GM12878 (cell line): ENCODE results near the gene SOX18. TPM values are rescaled to one million over a fixed set of nuclear protein-coding genes. Genes with fewer than 3 reads are reported as not detected.
A peak's percentile ranks its signal among the peaks of the same experiment; 100 is the strongest.

ENCODE experiments used
- ATAC-seq: fragments of 200-7000 bp; cut with Tn5 transposase; 3 replicates; pipeline ENCODE4 v1.9.1; 2020; ENCODE audit warnings: mild to moderate bottlenecking, moderate library complexity
- BruUV-seq: library from RNA; stranded (reverse); fragments of 400-500 nt; replicated peaks from 2 replicates; lab custom pipeline; 2021; lab: Mats Ljungman, UMichigan
- CTCF ChIA-PET: fragments of 300-600 bp; sonication (Branson Sonifier 250); formaldehyde crosslinking; extraction: SDS; loops from one replicate; lab custom pipeline; 2021; ENCODE audit warnings: inconsistent platforms; lab: Yijun Ruan, JAX
- POLR2A ChIA-PET: fragments of 350-600 bp; formaldehyde crosslinking; extraction: SDS; loops from one replicate; lab custom pipeline; 2021; ENCODE audit warnings: inconsistent platforms; lab: Charles Lee
- RAD21 ChIA-PET: fragments of 300-600 bp; sonication (Branson Sonifier 250); formaldehyde crosslinking; loops from one replicate; lab custom pipeline; 2023; ENCODE audit warnings: antibody characterized with exemption; ENCODE audit not compliant: unreplicated experiment; lab: Charles Lee
- SMC1A ChIA-PET: fragments of 300-600 bp; sonication (Branson Sonifier 250); formaldehyde crosslinking; loops from one replicate; lab custom pipeline; 2023; ENCODE audit not compliant: unreplicated experiment, uncharacterized antibody; lab: Charles Lee
- DNase-seq: peaks from one replicate; pipeline ENCODE4 v3.0.0-alpha.2; 2011; ENCODE audit warnings: low read depth, low spot score
- FAIRE-seq: peaks from 3 replicates; lab custom pipeline; 2011; peaks lifted over from hg19 to GRCh38; lab: Jason Lieb, UNC
- H2AFZ ChIP-seq: 2 replicates; pipeline ENCODE4 v1.6.0; 2011; ENCODE audit warnings: low read depth, low read length, control low read depth; ENCODE audit not compliant: control insufficient read depth
- H3K27ac ChIP-seq: 2 replicates; pipeline ENCODE4 v1.5.1; 2011; ENCODE audit warnings: control low read depth; ENCODE audit not compliant: control insufficient read depth, insufficient read depth
- H3K27me3 ChIP-seq, 2 experiments: replicated peaks in 1 of 2; 2 replicates each; pipeline versions ENCODE4 v1.6.0 to v1.6.1; 2011; ENCODE audit warnings: low read length in 1 of 2; ENCODE audit not compliant: control insufficient read depth in 2 of 2, insufficient read depth in 2 of 2
- H3K36me3 ChIP-seq, 2 experiments: 2 replicates each; pipeline ENCODE4 v1.5.1; 2011; ENCODE audit warnings: low read length in 1 of 2; ENCODE audit not compliant: control insufficient read depth in 2 of 2, insufficient read depth in 2 of 2
- H3K4me1 ChIP-seq: 2 replicates; pipeline ENCODE4 v1.6.1; 2011; ENCODE audit warnings: mild to moderate bottlenecking, low read length, moderate library complexity, mixed read lengths; ENCODE audit not compliant: control insufficient read depth, insufficient read depth
- H3K4me2 ChIP-seq: 2 replicates; pipeline ENCODE4 v1.6.0; 2011; ENCODE audit warnings: control low read depth; ENCODE audit not compliant: control insufficient read depth, insufficient read depth
- H3K4me3 ChIP-seq: fragments of 200-600 bp; sonication (generic); 2 replicates; pipeline ENCODE4 v1.5.1; 2016
- H3K79me2 ChIP-seq: 2 replicates; pipeline ENCODE4 v1.6.0; 2011; ENCODE audit warnings: low read length; ENCODE audit not compliant: control insufficient read depth, insufficient read depth
- H3K9ac ChIP-seq: 2 replicates; pipeline ENCODE4 v1.8.0; 2011; ENCODE audit warnings: low read length, control low read depth, mixed read lengths; ENCODE audit not compliant: control insufficient read depth, insufficient read depth
- H3K9me3 ChIP-seq: replicated peaks from 3 replicates; pipeline ENCODE4 v1.5.1; 2011; ENCODE audit warnings: mild to moderate bottlenecking, low read length; ENCODE audit not compliant: control insufficient read depth, insufficient read depth
- H4K20me1 ChIP-seq: 2 replicates; pipeline ENCODE4 v1.6.0; 2011; ENCODE audit not compliant: control insufficient read depth, insufficient read depth
- BACH1 ChIP-seq: fragments of 450-650 bp; IDR thresholded peaks from 2 replicates; pipeline ENCODE4 v1.6.1; 2017; ENCODE audit warnings: mild to moderate bottlenecking, borderline replicate concordance
- GATAD2B ChIP-seq: fragments of 450-650 bp; conservative IDR thresholded peaks from 2 replicates; pipeline ENCODE4 v1.6.1; 2017; ENCODE audit warnings: low read depth, mild to moderate bottlenecking, moderate library complexity
- IKZF1 ChIP-seq: fragments of 450-650 bp; conservative IDR thresholded peaks from 2 replicates; pipeline ENCODE4 v1.6.1; 2017; ENCODE audit warnings: antibody characterized with exemption, mild to moderate bottlenecking
- IKZF2 ChIP-seq, 2 experiments: fragments of 450-650 bp; IDR thresholded peaks; 2 replicates each; pipeline ENCODE4 v1.6.1; 2017; ENCODE audit warnings: mild to moderate bottlenecking in 2 of 2, moderate library complexity in 2 of 2
- IRF4 ChIP-seq: IDR thresholded peaks from 2 replicates; pipeline ENCODE4 v1.6.1; 2011; ENCODE audit warnings: low read depth, low read length
- MEF2A ChIP-seq: IDR thresholded peaks from 2 replicates; pipeline ENCODE4 v1.6.1; 2011; ENCODE audit warnings: low read depth, mild to moderate bottlenecking, low read length, moderate library complexity; ENCODE audit not compliant: insufficient read depth
- NBN ChIP-seq: fragments of 450-650 bp; IDR thresholded peaks from 2 replicates; pipeline ENCODE4 v1.6.1; 2016
- POLR2A ChIP-seq: IDR thresholded peaks from 2 replicates; pipeline ENCODE4 v1.6.1; 2011; ENCODE audit warnings: low read depth, mild to moderate bottlenecking, low read length
- WRNIP1 ChIP-seq: IDR thresholded peaks from 2 replicates; pipeline ENCODE4 v1.6.1; 2011; ENCODE audit warnings: low read depth, low read length, improper control_type of control experiment, borderline replicate concordance
- ZNF384 ChIP-seq: IDR thresholded peaks from 2 replicates; pipeline ENCODE4 v1.6.1; 2012; ENCODE audit warnings: low read depth, mild to moderate bottlenecking, low read length, improper control_type of control experiment, borderline replicate concordance
- WGBS: methylation state at CpG from one replicate; pipeline ENCODE4 v1.1.6; 2016; ENCODE audit warnings: low lambda C conversion rate; ENCODE audit not compliant: insufficient replicate concordance, insufficient coverage; ENCODE audit errors: missing lambda C conversion rate; 5-methylcytosine and 5-hydroxymethylcytosine counted together
- in situ Hi-C: fragments of 300-500 bp; cut with MboI; formaldehyde crosslinking; loops from 9 replicates; pipeline ENCODE4 v1.14.3; 2018; ENCODE audit warnings: mixed read lengths
- intact Hi-C: fragments of 100-400 bp; cut with micrococcal nuclease; formaldehyde crosslinking; loops from one replicate; pipeline ENCODE4 v1.14.2; 2022; ENCODE audit not compliant: unreplicated experiment
- polyA plus RNA-seq, 11 experiments: library from polyadenylated mRNA; depleted of rRNA in 4 of 11; unstranded in 6 of 11; stranded (reverse) in 5 of 11; fragments of >200 nt; fragmentation: Nextera tagmentation in 4 of 11; fragmentation: Illumina TruSeq in 1 of 11; extraction: Ambion mirVana in 4 of 11; extraction: Trizol in 1 of 11; gene quantifications; 1 replicate in 1 of 11; 2 replicates in 10 of 11; pipeline versions ENCODE4 v1.2.1 to v1.2.3, GENCODE V29; 2011 to 2016; ENCODE audit warnings: inconsistent platforms in 2 of 11, missing spikeins in 2 of 11, low read depth in 1 of 11
- total RNA-seq, 4 experiments: library from RNA; depleted of rRNA in 3 of 4; stranded (reverse); fragments of >200 nt in 3 of 4; fragmentation: Illumina TruSeq in 1 of 4; extraction: Trizol in 1 of 4; gene quantifications; 2 replicates each; pipeline versions ENCODE4 v1.2.1 to v1.2.3, GENCODE V29; 2013 to 2021
- TF ChIP-seq, protein P1 (sequence below): IDR thresholded peaks from 2 replicates; pipeline ENCODE4 v1.6.1; 2011; ENCODE audit warnings: borderline replicate concordance, low read depth, mild to moderate bottlenecking, moderate library complexity, low read length; ENCODE audit not compliant: insufficient read depth, poor library complexity, severe bottlenecking

SOX18 gene
- total and polyA plus RNA-seq, 10 of the 15 experiments (the other 5 are each of a cell fraction or from before 2014, with no cell fraction given) = 0.05 to 5.6 (median 0.28) TPM; not detected in 3

DNA sequence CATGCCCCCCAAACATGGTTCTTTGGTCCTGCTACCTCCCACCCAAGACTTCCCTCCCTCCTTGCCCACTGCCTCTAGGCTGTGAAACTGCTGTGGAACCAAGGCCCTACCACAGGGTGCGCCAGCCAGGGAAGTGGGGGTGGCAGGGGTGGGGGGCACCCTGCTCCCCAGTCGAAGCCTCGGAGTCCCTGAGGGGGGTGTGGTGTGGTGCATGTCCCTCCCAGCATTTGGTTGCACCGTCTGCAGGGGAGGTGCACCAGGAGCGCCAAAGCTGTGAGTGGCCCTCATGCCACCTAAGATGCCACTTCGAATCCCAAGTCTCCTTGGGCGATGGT, 28.1 kb upstream of the SOX18 start:
- peak overlapping the region; percentile 97 for H3K4me2 ChIP-seq
- intact Hi-C loops = no loop called here

DNA sequence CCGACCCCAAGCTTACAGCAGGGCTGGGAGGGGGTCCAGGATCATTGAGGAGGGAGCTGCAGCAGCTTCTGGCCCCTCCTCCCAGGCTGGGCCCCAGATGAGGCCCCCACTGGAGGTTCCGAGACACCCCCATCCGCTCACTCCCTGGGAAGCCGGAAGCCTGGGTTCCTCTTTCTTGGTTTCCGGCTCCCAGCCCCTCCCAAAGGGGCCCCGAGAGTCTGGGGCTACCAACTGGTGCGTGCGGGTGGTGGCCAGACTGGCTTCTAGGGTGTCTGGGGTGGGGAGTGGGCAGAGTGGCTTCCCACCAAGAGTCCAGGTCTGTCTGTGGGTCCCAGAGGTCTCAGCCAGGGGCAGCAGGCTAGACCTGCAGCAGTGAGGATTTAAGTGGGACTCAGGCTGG, 27.7 kb upstream of the SOX18 start:
- no peak for DNase-seq
- no peak overlapping the region for H2AFZ ChIP-seq
- POLR2A ChIA-PET = interaction anchor here (1.1 to 3.2 kb wide), 6 partner anchors 12 to 38 kb away, joined by 4 to 10 read pairs (median 8); no protein-coding TSS in a partner anchor
- TF ChIP-seq, protein P1, sequence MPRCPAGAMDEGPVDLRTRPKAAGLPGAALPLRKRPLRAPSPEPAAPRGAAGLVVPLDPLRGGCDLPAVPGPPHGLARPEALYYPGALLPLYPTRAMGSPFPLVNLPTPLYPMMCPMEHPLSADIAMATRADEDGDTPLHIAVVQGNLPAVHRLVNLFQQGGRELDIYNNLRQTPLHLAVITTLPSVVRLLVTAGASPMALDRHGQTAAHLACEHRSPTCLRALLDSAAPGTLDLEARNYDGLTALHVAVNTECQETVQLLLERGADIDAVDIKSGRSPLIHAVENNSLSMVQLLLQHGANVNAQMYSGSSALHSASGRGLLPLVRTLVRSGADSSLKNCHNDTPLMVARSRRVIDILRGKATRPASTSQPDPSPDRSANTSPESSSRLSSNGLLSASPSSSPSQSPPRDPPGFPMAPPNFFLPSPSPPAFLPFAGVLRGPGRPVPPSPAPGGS = no peak
- peak; percentile 51 to 70; a peak in 3 of 4 replicates for TF ChIP-seq IKZF2 (IDR thresholded peaks at IDR 0.05)
- peak; percentile 68 for TF ChIP-seq GATAD2B
- TF ChIP-seq ZNF384 = no peak
- 0 out of 2 replicates have a peak, but pooled peaks have one; percentile 13 for TF ChIP-seq MEF2A
- no peak for TF ChIP-seq WRNIP1
- TF ChIP-seq BACH1 = 0 out of 2 replicates have a peak, but pooled peaks have one; percentile 61
- no peak for TF ChIP-seq IRF4

More for the DNA sequence above, 28.1 kb upstream of the SOX18 start:
- Histone ChIP-seq H3K36me3 (peaks cover under 1 to 18% of the 10 kb centered on the region in 2 experiments), H3K4me3 (peak overlapping the region; percentile 83), H3K9ac (peak overlapping the region; percentile 91), H3K27ac (peak overlapping the region; percentile 85), H3K79me2 (peaks cover 30% of the 10 kb centered on the region), H3K27me3 (no peaks in the 10 kb centered on the region), H4K20me1 (no peaks in the 10 kb centered on the region), H3K4me1 (peaks cover 19% of the 10 kb centered on the region; the same call in 1 of the 2 replicates), H2AFZ (no peak overlapping the region), H3K9me3 (no peaks in the 10 kb centered on the region)
- in situ Hi-C loops = no loop called here
- ChIA-PET POLR2A (interaction anchor here (0.8 to 3.5 kb wide), 7 partner anchors 13 to 97 kb away, joined by 4 to 14 read pairs (median 10); partner anchors contain the start of genes C20orf204, PRPF6 and SAMD10), SMC1A (interaction anchor here (1.0 to 2.8 kb wide), 5 partner anchors 11 to 38 kb away, joined by 3 to 10 read pairs (median 7); partner anchors contain the start of gene TCEA2), CTCF (interaction anchor here (0.6 to 3.9 kb wide), 10 partner anchors 8 to 455 kb away, joined by 3 to 22 read pairs (median 6); no protein-coding TSS in a partner anchor), RAD21 (interaction anchor here (0.7 to 3.0 kb wide), 6 partner anchors 15 to 540 kb away, joined by 3 to 10 read pairs (median 7); partner anchors contain the start of genes PTK6, SAMD10 and TCEA2)
- WGBS = 2% methylated on average over 7 of the region's 7 CpGs
- FAIRE-seq (peak; percentile 75), DNase-seq (no peak), ATAC-seq (peak; percentile 5; the same call in 2 of the 3 replicates)
- no TSS peak for BruUV-seq
- TF ChIP-seq POLR2A (0 out of 2 replicates have a peak, but pooled peaks have one; percentile 10), NBN (0 out of 2 replicates have a peak, but pooled peaks have one; percentile 2), IKZF1 (no peak)

More for the DNA sequence above, 27.7 kb upstream of the SOX18 start:
- ChIA-PET SMC1A (interaction anchor here (2.8 kb wide), 1 partner anchor 11 kb away, joined by 10 read pairs; no protein-coding TSS in a partner anchor), RAD21 (interaction anchor here (1.2 to 2.3 kb wide), 4 partner anchors 11 to 36 kb away, joined by 4 to 7 read pairs (median 4); no protein-coding TSS in a partner anchor), CTCF (interaction anchor here (1.1 to 3.9 kb wide), 5 partner anchors 10 to 38 kb away, joined by 3 to 22 read pairs (median 7); no protein-coding TSS in a partner anchor)
- no TSS peak for BruUV-seq
- Histone ChIP-seq H3K4me3 (peak overlapping the region; percentile 83), H3K9me3 (no peaks in the 10 kb centered on the region), H3K79me2 (peaks cover 30% of the 10 kb centered on the region), H4K20me1 (no peaks in the 10 kb centered on the region), H3K4me2 (peak overlapping the region; percentile 97), H3K27ac (peak overlapping the region; percentile 85), H3K36me3 (peaks cover 3 to 18% of the 10 kb centered on the region in 2 experiments), H3K9ac (peak overlapping the region; percentile 91), H3K27me3 (no peaks in the 10 kb centered on the region), H3K4me1 (peaks cover 19% of the 10 kb centered on the region; the same call in 1 of the 2 replicates)
- peak; percentile 54 for ATAC-seq
- WGBS = 0% methylated on average over 8 of the region's 8 CpGs
- intact Hi-C loops (no loop called here), in situ Hi-C loops (no loop called here)
- no peak for FAIRE-seq
